SJSA1 (cell line): ENCODE data around the gene SNTB2. TPM values are rescaled to one million over a fixed set of nuclear protein-coding genes. Genes with fewer than 3 reads are reported as not detected.

Experiments
- DNase-seq, 2 experiments: peaks; one replicate each; pipeline ENCODE4 v3.0.0-alpha.2; 2015 to 2020; ENCODE audit warnings: low spot score in 2 of 2, low read depth in 1 of 2
- H3K27ac ChIP-seq: fragments of 250-450 bp; sonication (Bioruptor Pico); 2 replicates; pipeline ENCODE4 v1.5.1; 2020; ENCODE audit warnings: mild to moderate bottlenecking, moderate library complexity
- H3K27me3 ChIP-seq: fragments of 250-450 bp; sonication (Bioruptor Pico); replicated peaks from 2 replicates; pipeline ENCODE4 v1.5.1; 2020; ENCODE audit warnings: mild to moderate bottlenecking, moderate library complexity
- H3K36me3 ChIP-seq: fragments of 250-450 bp; sonication (Bioruptor Pico); 2 replicates; pipeline ENCODE4 v1.5.1; 2020; ENCODE audit warnings: mild to moderate bottlenecking
- H3K4me1 ChIP-seq: fragments of 250-450 bp; sonication (Bioruptor Pico); replicated peaks from 2 replicates; pipeline ENCODE4 v1.6.1; 2021; ENCODE audit warnings: mild to moderate bottlenecking
- H3K4me3 ChIP-seq: fragments of 250-450 bp; sonication (Bioruptor Pico); 2 replicates; pipeline ENCODE4 v1.5.1; 2020; ENCODE audit warnings: mild to moderate bottlenecking
- H3K9me3 ChIP-seq: fragments of 250-450 bp; sonication (Bioruptor Pico); replicated peaks from 2 replicates; pipeline ENCODE4 v1.5.1; 2020; ENCODE audit warnings: mild to moderate bottlenecking
- total RNA-seq: library from RNA; depleted of rRNA; stranded (reverse); fragments of >200 nt; shearing (Covaris generic); gene quantifications from 2 replicates; pipeline ENCODE4 v1.2.3, GENCODE V29; 2014

The SNTB2 gene
- total RNA-seq, 1 experiment from 2014 or later = 43.6 TPM

DNA sequence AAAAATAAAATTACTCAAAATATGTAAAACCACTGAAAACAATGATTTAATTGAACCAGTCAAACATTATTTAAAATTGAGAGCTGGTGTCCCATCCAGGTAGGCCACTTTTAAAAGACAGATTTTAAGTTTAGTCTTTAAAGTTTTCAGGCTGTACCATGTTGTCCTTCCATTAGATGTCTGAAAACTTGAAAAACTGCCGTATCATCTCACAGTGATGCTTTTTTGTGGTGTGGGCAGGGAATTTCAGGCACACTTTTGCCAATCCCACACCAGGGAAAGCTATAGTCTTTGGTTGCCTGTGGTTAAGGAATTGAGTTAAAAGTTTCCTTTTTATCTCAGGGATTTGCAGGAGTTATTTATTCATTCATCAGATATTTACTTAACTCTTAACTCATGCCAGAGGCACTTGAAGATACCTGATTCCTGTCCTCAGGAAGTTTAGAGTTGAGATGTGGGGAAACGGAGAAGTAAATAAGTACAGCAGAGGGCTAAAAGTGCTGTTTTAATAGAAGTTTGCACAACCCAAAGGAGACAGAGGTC lies 3.2 kb downstream of the SNTB2 start:
- DNase-seq = no peak
- Histone ChIP-seq H3K4me1 (peaks cover 31% of the 10 kb centered on the region), H3K9me3 (no peaks in the 10 kb centered on the region), H3K27me3 (no peaks in the 10 kb centered on the region), H3K4me3 (no peak overlapping the region), H3K27ac (no peak overlapping the region), H3K36me3 (peaks cover 20% of the 10 kb centered on the region)

DNA sequence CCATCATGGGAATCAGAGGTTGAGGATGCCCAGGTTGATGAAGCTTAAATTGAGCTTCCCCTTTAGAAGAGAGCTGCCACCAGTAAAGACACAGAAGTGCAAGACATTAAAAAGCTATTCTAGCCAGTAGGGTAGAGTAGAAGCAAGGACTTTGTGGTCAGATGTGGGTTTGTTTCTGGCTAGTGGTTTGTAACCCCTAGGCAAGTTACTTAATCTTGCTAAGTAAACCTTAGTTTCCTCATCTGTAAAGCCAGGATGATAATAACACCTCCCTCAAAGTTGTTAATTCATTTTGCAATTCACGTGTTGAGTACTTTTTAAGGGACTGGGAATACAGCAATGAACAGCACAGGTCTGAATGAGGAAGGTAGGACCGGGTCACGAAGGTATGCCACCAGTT lies 3.6 kb downstream of the SNTB2 start:
- Histone ChIP-seq H3K4me3 (no peak overlapping the region), H3K27ac (no peak overlapping the region), H3K36me3 (peaks cover 20% of the 10 kb centered on the region), H3K4me1 (peaks cover 31% of the 10 kb centered on the region), H3K27me3 (no peaks in the 10 kb centered on the region), H3K9me3 (no peaks in the 10 kb centered on the region)
- DNase-seq = no peak

DNA sequence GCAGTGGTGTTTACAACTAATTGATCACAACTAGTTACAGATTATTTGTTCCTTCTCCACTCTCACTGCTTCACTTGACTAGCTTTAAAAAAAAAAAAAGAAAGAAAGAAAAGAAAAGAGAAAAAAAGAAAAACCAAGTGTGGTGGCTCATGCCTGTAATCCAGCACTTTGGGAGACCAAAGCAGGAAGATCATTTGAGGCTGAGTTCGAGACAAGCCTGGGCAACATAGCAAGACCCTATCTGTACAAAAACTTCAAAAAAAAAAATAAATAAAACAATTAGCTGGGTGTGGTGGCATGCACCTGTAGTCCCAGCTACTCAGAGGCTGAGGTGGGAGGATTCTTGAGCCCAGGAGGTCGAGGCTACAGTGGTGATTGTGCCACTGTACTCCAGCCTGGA lies 4.2 kb downstream of the SNTB2 start:
- DNase-seq = no peak
- Histone ChIP-seq H3K36me3 (peaks cover 20% of the 10 kb centered on the region), H3K9me3 (no peaks in the 10 kb centered on the region), H3K27me3 (no peaks in the 10 kb centered on the region), H3K27ac (no peak overlapping the region), H3K4me1 (peaks cover 31% of the 10 kb centered on the region), H3K4me3 (no peak overlapping the region)

DNA sequence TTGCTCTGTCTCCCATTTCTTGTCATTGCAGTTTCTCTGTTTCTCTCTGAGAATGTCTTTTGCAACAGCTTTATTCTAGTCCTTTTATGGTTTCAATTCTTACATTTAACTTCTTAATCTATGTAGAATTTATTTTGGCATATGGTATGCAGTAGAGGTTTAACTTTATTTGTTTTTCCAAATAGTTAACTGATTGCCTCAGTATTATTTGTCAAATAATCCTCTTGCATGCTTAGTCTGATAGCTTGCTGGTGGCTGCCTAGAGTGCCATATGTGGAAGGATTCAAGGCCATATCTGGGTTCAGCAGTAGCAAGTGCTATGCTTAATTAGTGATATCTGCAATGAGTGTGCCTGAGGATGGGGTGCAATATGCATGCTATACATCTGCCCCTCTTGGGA lies 6.9 kb downstream of the SNTB2 start:
- no peak for DNase-seq
- Histone ChIP-seq H3K9me3 (no peaks in the 10 kb centered on the region), H3K27ac (no peak overlapping the region), H3K4me3 (no peak overlapping the region), H3K36me3 (peaks cover 18% of the 10 kb centered on the region), H3K4me1 (peaks cover 20% of the 10 kb centered on the region), H3K27me3 (no peaks in the 10 kb centered on the region)

DNA sequence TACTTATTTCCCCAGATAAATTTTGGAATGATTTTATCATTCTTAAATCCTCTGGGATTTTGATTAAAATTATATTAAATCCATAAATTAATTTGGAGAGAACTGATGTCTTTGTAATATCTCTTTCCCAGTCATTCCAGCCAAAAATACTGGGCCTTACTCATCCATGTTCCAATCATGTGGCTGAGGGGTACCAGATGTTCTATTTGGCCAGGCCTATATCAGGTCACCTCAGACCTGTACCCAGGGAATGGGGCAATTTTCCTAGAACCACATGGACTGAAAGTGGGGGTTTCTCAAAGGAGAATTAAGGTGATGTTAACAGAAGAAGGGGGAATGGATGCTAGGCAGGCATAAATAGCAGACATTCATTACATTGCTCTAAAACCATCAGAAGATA lies 7.5 kb downstream of the SNTB2 start:
- H3K27ac ChIP-seq = no peak overlapping the region
- H3K4me3 ChIP-seq = no peak overlapping the region
- DNase-seq = no peak
- H3K9me3 ChIP-seq = no peaks in the 10 kb centered on the region
- H3K36me3 ChIP-seq = peaks cover 12% of the 10 kb centered on the region
- peaks cover 13% of the 10 kb centered on the region for H3K4me1 ChIP-seq
- H3K27me3 ChIP-seq = no peaks in the 10 kb centered on the region

DNA sequence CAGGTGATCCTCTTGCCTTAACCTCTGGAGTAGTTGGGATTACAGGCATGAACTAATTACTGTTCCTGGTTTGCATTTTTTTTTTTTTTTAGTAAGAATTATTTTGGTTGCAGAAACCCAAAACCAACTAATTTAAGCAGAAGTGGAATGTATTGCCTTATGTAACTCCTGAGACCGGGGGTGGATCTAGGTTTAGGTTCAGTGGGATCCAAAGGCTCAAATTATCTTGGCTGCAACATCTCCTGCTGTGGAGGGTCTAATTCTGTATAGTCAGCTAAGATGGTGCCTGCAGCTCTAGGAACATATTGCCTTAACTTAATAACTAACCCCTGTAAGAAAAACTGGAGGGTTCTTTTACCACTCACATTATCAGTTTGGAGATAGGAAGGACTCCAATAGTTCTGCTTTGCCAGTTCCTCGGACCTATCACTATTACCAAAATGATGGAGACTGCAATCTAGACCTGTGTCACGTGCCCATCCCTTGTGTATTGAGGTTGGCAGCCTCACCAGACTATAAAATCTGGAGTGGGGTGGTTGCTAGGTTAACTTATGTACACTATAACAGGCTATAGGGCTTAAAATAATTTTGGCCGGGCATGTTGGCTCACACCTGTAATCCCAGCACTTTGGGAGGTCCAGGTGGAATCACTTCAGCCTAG lies 8.5 kb downstream of the SNTB2 start:
- Histone ChIP-seq H3K4me1 (0 out of 2 replicates have a peak, but pooled peaks cover 4% of the 10 kb centered on the region), H3K27ac (no peak overlapping the region), H3K9me3 (no peaks in the 10 kb centered on the region), H3K27me3 (no peaks in the 10 kb centered on the region), H3K36me3 (peaks cover 6% of the 10 kb centered on the region), H3K4me3 (no peak overlapping the region)
- no peak for DNase-seq

DNA sequence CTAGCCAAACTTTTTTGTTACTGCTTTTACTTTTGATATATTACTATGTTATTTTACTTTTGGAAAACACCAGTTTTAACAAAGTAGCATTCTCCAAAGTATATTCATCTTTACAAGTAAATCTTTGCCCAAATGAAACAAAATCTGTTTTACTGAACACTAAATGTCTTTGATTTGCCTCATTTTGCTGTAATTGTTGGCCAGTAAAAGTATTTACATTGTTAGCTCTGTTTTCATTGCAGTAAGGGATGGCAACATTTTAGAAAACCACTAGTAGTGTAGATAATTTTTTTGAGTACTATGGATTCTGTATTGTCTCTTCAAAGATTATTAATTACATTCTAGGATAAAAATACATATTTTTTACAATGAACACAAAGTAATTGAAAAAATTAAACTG lies 10.6 kb downstream of the SNTB2 start:
- Histone ChIP-seq H3K4me1 (0 out of 2 replicates have a peak, but pooled peaks cover 4% of the 10 kb centered on the region), H3K4me3 (no peak overlapping the region), H3K27me3 (no peaks in the 10 kb centered on the region), H3K36me3 (0 out of 2 replicates have a peak, but pooled peaks cover 3% of the 10 kb centered on the region), H3K9me3 (no peaks in the 10 kb centered on the region), H3K27ac (no peak overlapping the region)
- DNase-seq = no peak

DNA sequence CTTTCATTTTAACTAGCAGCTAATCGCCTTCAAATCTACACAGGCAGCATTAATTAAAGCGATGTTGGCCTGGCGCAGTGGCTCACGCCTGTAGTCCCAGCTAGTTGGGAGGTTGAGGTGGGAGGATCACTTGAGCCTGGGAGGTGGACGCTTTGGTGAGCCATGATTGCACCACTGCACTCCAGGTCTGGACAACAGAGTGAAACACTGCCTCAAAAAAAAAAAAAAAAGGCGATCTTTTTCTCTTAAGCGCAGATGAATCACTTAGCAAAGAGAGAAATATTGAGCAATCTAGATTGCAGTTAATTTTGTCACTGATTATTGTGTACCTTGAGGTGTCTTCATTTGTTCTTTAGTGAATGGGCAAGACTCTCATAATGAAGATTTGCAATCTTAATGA lies 12.4 kb downstream of the SNTB2 start:
- no peak overlapping the region for H3K27ac ChIP-seq
- no peaks in the 10 kb centered on the region for H3K9me3 ChIP-seq
- H3K27me3 ChIP-seq = no peaks in the 10 kb centered on the region
- no peak overlapping the region for H3K4me3 ChIP-seq
- no peaks in the 10 kb centered on the region for H3K4me1 ChIP-seq
- no peak for DNase-seq
- H3K36me3 ChIP-seq = peaks cover 5% of the 10 kb centered on the region

DNA sequence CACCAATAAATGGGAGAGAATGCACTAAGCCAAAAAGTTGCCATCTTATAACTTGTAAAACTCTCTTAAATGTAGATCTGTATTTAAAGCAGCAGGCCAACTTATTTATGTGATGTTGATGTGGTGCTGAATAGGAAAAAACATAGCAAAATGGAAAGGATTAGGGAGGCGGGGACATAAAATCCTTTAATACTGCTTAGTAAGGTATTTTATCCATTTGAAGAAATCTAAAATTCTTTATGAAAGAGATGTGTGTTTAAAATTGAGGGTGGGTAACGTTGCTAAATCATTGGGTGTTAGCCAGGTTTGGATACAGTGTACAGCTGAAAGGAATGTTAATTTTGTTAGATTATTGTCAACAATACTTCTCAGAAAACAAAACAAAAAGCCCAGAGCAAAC lies 14.3 kb downstream of the SNTB2 start:
- Histone ChIP-seq H3K9me3 (no peaks in the 10 kb centered on the region), H3K4me1 (no peaks in the 10 kb centered on the region), H3K27ac (no peak overlapping the region), H3K27me3 (no peaks in the 10 kb centered on the region), H3K4me3 (no peak overlapping the region), H3K36me3 (peaks cover 9% of the 10 kb centered on the region)
- DNase-seq = no peak

DNA sequence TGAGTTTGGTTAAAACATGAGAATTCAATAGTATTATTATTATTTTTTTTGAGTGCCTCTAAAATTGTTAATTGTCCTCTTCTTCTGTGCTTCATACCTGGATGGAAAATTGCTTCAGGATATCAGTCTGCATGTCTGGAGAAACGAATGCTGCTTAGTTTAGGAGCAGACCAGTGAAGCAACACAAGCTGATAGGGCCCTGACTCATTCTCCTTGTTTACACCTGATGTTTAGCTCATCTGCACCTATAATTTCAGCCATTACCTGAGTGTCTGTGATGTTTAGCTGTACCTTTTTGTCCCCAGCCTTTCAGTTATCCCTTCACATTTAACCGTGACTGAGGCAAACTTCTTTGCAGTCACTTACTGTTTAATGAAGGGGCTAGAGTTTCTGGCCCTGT lies 14.8 kb downstream of the SNTB2 start:
- DNase-seq = no peak

DNA sequence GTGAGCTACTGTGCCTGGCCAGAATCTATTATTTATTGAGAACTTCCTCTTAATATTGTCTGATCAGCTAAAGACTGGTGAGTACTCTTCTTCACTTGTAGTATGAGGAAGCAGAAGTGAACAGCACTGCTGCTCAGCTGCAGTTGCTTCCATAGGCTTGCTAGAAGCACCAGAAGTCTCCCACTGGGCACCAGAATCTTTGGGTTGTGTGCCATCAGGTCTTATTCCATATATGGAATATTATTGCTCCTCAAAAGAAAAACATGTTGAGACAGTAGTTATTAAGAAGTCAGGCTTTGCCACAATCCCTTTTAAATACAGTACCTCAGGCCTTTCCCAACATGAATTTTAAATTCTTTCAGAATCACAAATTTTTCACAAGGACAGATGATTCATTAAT lies 17.2 kb downstream of the SNTB2 start:
- Histone ChIP-seq H3K27ac (no peak overlapping the region), H3K4me3 (no peak overlapping the region), H3K36me3 (peaks cover 9% of the 10 kb centered on the region), H3K27me3 (no peaks in the 10 kb centered on the region), H3K9me3 (no peaks in the 10 kb centered on the region), H3K4me1 (no peaks in the 10 kb centered on the region)
- DNase-seq = no peak

More for the DNA sequence above, 14.8 kb downstream of the SNTB2 start:
- H3K36me3 ChIP-seq = peaks cover 9% of the 10 kb centered on the region
- H3K9me3 ChIP-seq = no peaks in the 10 kb centered on the region
- no peaks in the 10 kb centered on the region for H3K27me3 ChIP-seq
- H3K4me3 ChIP-seq = no peak overlapping the region
- H3K27ac ChIP-seq = no peak overlapping the region
- H3K4me1 ChIP-seq = no peaks in the 10 kb centered on the region

DNA sequence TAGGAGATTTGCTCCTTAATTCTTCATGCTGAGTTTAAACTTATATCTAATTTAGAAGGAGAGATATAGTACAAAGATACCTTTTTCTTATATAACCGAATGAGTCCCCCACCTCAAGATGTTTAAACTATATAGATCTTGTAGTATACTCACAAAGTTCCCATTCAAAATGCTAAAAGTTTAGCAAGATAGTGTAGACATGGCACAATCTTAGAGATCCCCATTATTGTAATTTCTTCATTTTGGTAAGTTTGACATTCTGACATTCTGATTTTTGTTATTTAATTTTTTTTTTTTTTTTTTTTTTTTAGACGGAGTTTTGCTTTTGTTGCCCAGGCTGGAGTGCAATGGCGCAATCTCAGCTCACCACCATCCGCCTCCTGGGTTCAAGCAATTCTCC lies 22.8 kb downstream of the SNTB2 start:
- no peaks in the 10 kb centered on the region for H3K27me3 ChIP-seq
- H3K4me1 ChIP-seq = no peaks in the 10 kb centered on the region
- no peak for DNase-seq
- peaks cover 1% of the 10 kb centered on the region for H3K36me3 ChIP-seq
- no peaks in the 10 kb centered on the region for H3K9me3 ChIP-seq
- H3K4me3 ChIP-seq = no peak overlapping the region
- no peak overlapping the region for H3K27ac ChIP-seq

DNA sequence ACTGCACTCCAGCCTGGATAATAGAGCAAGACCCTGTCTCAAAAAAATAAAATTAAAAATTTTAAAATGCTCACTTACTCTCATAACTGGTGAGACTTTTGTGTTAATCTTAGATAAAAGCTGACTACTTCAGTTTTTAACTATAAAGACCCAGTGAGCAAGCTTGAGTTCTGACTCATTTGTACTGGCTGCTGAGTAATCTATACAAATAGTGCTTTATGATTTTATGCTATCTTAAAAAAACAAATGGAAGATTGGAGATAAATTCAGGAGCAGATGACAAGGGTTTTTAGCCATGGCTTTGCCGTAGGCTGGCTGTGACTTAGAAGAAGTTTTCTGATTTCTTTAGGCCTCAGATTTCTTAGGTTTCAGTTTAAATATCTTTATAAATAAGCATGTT lies 30.5 kb downstream of the SNTB2 start:
- H3K4me1 ChIP-seq = peaks cover 27% of the 10 kb centered on the region
- H3K27ac ChIP-seq = no peak overlapping the region
- peak in 1 of 2 experiments; percentile 22 for DNase-seq
- H3K4me3 ChIP-seq = no peak overlapping the region
- H3K27me3 ChIP-seq = no peaks in the 10 kb centered on the region
- H3K36me3 ChIP-seq = no peaks in the 10 kb centered on the region
- no peaks in the 10 kb centered on the region for H3K9me3 ChIP-seq

DNA sequence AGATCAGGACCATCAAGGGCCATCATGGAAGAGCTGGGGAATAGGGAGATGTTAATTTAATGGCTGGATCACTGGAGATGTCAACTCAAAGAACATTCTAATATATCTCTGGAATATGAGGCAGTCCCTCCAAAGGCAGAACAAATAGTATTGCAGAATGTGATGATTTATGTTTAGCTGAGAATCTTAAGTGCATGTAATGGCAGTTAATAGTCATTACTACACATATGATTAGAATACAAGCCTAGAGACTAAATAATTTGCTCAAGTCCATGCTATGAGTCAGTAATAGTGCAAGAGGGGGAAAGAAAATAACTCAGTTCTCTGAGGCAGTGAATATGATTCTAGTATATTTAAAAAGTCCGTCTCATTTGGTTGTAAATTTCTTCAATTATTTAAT lies 32.3 kb downstream of the SNTB2 start:
- H3K4me1 ChIP-seq = peaks cover 27% of the 10 kb centered on the region
- H3K4me3 ChIP-seq = no peak overlapping the region
- no peaks in the 10 kb centered on the region for H3K27me3 ChIP-seq
- DNase-seq = no peak
- no peak overlapping the region for H3K27ac ChIP-seq
- no peaks in the 10 kb centered on the region for H3K9me3 ChIP-seq
- H3K36me3 ChIP-seq = no peaks in the 10 kb centered on the region

DNA sequence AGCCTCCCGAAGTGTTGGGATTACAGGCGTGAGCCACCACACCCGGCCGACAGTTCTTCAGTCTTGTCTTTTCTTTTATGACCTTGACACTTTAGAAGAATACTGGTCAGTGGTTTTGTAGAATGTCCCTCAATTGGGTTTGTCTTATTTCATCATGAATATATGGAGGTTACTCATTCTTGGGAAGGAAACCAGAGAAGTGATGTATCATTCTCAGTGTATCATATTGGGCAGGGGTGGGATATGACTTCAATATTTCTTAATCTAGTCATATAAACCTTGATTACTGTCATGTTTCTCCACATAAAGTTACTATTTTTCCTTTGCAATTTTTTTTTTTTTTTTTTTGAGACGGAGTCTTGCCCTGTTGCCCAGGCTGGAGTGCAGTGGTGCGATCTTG lies 36.9 kb downstream of the SNTB2 start:
- Histone ChIP-seq H3K4me3 (no peak overlapping the region), H3K36me3 (no peaks in the 10 kb centered on the region), H3K9me3 (no peaks in the 10 kb centered on the region), H3K27me3 (no peaks in the 10 kb centered on the region), H3K4me1 (peaks cover 10% of the 10 kb centered on the region), H3K27ac (no peak overlapping the region)
- no peak for DNase-seq
